Naive B cell (primary cell): ENCODE data around the gene SLC2A8. TPM values are rescaled to one million over a fixed set of nuclear protein-coding genes. Genes with fewer than 3 reads are reported as not detected.

Experiments used
- ATAC-seq, 2 donors: fragments of 150-1000 bp; cut with Tn5 transposase; 2 replicates each; pipeline ENCODE4 v1.10.0; 2021; ENCODE audit warnings: low read depth in 2 of 2, mild to moderate bottlenecking in 2 of 2, moderate library complexity in 2 of 2
- DNase-seq: peaks from one replicate; pipeline ENCODE4 v3.0.0; 2022
- H3K27ac Mint-ChIP-seq, 6 donors: one replicate each; pipeline ENCODE4 v1.8.0; 2020 to 2022; ENCODE audit warnings: mild to moderate bottlenecking in 6 of 6, mixed read lengths in 6 of 6, moderate library complexity in 5 of 6, inconsistent platforms in 2 of 6
- H3K27me3 Mint-ChIP-seq, 3 donors: one replicate each; pipeline ENCODE4 v1.8.0; 2021 to 2022; ENCODE audit warnings: mixed read lengths in 3 of 3, mild to moderate bottlenecking in 1 of 3
- H3K36me3 Mint-ChIP-seq, 2 donors: one replicate each; pipeline ENCODE4 v1.8.0; 2020 to 2022; ENCODE audit warnings: mixed read lengths in 2 of 2, inconsistent platforms in 1 of 2, mild to moderate bottlenecking in 1 of 2
- H3K4me1 Mint-ChIP-seq, 3 donors: one replicate each; pipeline ENCODE4 v1.8.0; 2020 to 2022; ENCODE audit warnings: mixed read lengths in 3 of 3, inconsistent platforms in 1 of 3, mild to moderate bottlenecking in 1 of 3, moderate library complexity in 1 of 3
- H3K4me3 Mint-ChIP-seq, 8 donors: one replicate each; pipeline ENCODE4 v1.8.0; 2020 to 2022; ENCODE audit warnings: mild to moderate bottlenecking in 8 of 8, mixed read lengths in 8 of 8, moderate library complexity in 8 of 8, inconsistent platforms in 2 of 8
- H3K9me3 Mint-ChIP-seq, 7 donors: one replicate each; pipeline ENCODE4 v1.8.0; 2020 to 2022; ENCODE audit warnings: mixed read lengths in 7 of 7, mild to moderate bottlenecking in 5 of 7, inconsistent platforms in 2 of 7, moderate library complexity in 1 of 7
- polyA plus RNA-seq, 6 donors: library from polyadenylated mRNA; unstranded; fragments of 300-500 nt; fragmentation: Illumina TruSeq; gene quantifications; one replicate each; pipeline ENCODE4 v1.2.3, GENCODE V29; 2021; ENCODE audit warnings: low read depth in 6 of 6

SLC2A8 gene
- polyA plus RNA-seq, 6 donors from 2014 or later: 6.0 to 14.3 (median 8.5) TPM

DNA sequence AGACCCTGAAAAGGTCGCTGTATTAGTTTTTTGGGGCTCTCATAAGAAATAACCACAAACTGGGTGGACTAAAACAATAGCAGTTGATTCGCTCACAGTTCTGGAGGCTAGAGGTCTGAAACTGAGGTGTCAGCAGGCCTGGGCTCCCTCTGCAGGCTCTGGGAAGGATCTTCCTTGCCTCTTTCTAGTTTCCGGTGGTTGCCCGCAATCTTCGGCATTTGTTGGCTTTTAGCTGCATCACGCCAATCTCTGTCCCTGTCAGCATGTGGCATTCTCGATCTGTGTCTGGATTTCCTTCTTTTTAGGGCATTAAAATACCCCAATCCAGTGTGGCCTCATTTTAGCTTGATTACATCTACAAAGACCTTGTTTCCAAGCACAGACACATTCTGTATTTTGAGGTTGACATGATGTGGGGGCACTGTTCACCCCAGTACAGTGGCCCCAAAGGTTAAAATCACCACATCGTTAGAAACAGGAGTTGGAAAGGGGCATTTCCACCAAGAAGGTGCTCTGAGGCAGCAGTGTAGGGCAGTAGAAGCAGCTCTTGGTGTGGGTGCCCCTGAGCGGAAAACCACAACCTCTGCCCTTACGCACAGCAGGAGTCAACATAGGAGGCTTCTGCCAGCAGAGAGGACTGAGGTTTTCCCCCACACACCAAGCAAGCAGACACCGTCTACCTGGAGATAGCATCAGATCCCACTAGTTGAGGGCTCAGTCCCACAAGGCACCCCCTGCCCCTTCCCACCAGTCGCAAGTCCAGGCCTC is 40.7 kb downstream of the SLC2A8 start:
- H3K4me3 Mint-ChIP-seq: no peak overlapping the region
- ATAC-seq (no peak), DNase-seq (no peak)
- H3K27ac Mint-ChIP-seq: no peak overlapping the region
- no peaks in the 10 kb centered on the region for H3K9me3 Mint-ChIP-seq
- H3K36me3 Mint-ChIP-seq: peaks cover 26 to 54% of the 10 kb centered on the region in 2 donors
- peaks cover 0 to 15% (median 6%) of the 10 kb centered on the region in 3 donors for H3K4me1 Mint-ChIP-seq
- H3K27me3 Mint-ChIP-seq: no peaks in the 10 kb centered on the region

GRCh38 chr9:127438394-127438793 is 41.4 kb downstream of the SLC2A8 start:
- ATAC-seq (no peak), DNase-seq (no peak)
- Mint-ChIP-seq H3K4me3 (no peak overlapping the region), H3K27me3 (no peaks in the 10 kb centered on the region), H3K4me1 (peaks cover 0 to 10% (median 6%) of the 10 kb centered on the region in 3 donors), H3K36me3 (peaks cover 26 to 51% of the 10 kb centered on the region in 2 donors), H3K9me3 (no peaks in the 10 kb centered on the region), H3K27ac (no peak overlapping the region)

- Mint-ChIP-seq H3K36me3 (peaks cover 30 to 36% of the 10 kb centered on the region in 2 donors), H3K27me3 (no peaks in the 10 kb centered on the region), H3K4me3 (peak overlapping the region in 1 of 8 donors; percentile 27), H3K27ac (peak overlapping the region in 1 of 6 donors; percentile 10), H3K4me1 (peaks cover 5 to 22% (median 12%) of the 10 kb centered on the region in 3 donors), H3K9me3 (no peaks in the 10 kb centered on the region)
- DNase-seq (no peak), ATAC-seq (no peak)
Measured at GRCh38 chr9:127444283-127444920, 47.4 kb downstream of the SLC2A8 start.

- H3K9me3 Mint-ChIP-seq: no peaks in the 10 kb centered on the region
- H3K27ac Mint-ChIP-seq: peak overlapping the region in 2 of 6 donors; percentile 43 to 63
- no peaks in the 10 kb centered on the region for H3K27me3 Mint-ChIP-seq
- DNase-seq: no peak
- peak overlapping the region in 1 of 8 donors; percentile 9 for H3K4me3 Mint-ChIP-seq
- H3K4me1 Mint-ChIP-seq: peaks cover 9 to 28% (median 19%) of the 10 kb centered on the region in 3 donors
- no peak for ATAC-seq
- peaks cover 29 to 32% of the 10 kb centered on the region in 2 donors for H3K36me3 Mint-ChIP-seq
Measured at GRCh38 chr9:127444921-127445850, 48.2 kb downstream of the SLC2A8 start.

DNA sequence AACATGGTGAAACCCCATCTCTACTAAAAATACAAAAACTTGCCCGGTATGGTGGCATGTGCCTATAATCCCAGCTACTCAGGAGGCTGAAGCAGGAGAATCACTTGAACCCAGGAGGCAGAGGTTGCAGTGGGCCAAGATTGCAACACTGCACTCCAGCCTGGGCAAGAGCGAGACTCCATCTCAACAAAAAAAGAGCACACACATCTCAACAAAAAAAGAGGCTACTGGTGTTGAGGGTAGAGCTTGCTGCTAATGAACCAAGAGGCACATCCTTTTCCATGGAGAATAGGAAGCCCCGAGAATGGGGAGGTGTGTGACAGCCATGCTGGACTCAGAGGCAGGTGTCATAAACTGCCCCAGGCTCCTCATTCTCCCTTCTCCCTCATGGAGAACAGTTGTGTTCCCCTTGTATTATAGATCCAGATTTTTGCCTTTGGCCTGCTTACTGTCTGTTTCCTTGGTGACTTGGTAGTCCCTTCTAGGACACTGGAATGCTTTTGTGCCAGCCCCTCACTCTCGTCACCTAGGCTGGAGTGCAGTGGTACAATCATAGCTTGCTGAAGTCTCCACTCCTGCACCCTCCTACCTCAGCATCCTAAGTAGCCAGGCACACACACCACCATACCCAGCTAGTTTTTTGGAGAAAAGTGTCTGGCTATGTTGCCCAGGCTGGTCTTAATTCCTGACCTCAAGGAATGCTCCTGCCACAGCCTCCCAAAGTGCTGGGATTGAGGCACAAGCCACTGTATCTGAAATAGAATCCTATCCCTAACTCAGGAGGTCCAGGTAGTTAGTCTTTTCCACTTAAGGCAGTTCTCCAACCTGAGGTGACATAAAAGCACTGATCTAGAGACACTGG is 49.1 kb downstream of the SLC2A8 start:
- no peaks in the 10 kb centered on the region for H3K9me3 Mint-ChIP-seq
- no peaks in the 10 kb centered on the region for H3K27me3 Mint-ChIP-seq
- H3K27ac Mint-ChIP-seq: peak overlapping the region in 3 of 6 donors; percentile 43 to 70 (median 63)
- ATAC-seq (no peak), DNase-seq (no peak)
- peaks cover 20 to 23% of the 10 kb centered on the region in 2 donors for H3K36me3 Mint-ChIP-seq
- H3K4me3 Mint-ChIP-seq: peak overlapping the region in 1 of 8 donors; percentile 74
- H3K4me1 Mint-ChIP-seq: peaks cover 15 to 37% (median 26%) of the 10 kb centered on the region in 3 donors

GRCh38 chr9:127446713-127447415 is 49.9 kb downstream of the SLC2A8 start:
- no peak for ATAC-seq
- H3K27ac Mint-ChIP-seq: peak overlapping the region in 5 of 6 donors; percentile 38 to 73 (median 59)
- H3K4me3 Mint-ChIP-seq: peak overlapping the region in 2 of 8 donors; percentile 6 to 74

GRCh38 chr9:127447416-127448111 is 50.6 kb downstream of the SLC2A8 start:
- no peaks in the 10 kb centered on the region for H3K27me3 Mint-ChIP-seq
- ATAC-seq: no peak
- peak overlapping the region in 1 of 8 donors; percentile 98 for H3K4me3 Mint-ChIP-seq
- peak overlapping the region in 5 of 6 donors; percentile 46 to 85 (median 73) for H3K27ac Mint-ChIP-seq
- peaks cover 22% of the 10 kb centered on the region in 2 donors for H3K36me3 Mint-ChIP-seq
- peaks cover 22 to 50% (median 37%) of the 10 kb centered on the region in 3 donors for H3K4me1 Mint-ChIP-seq
- H3K9me3 Mint-ChIP-seq: no peaks in the 10 kb centered on the region
- DNase-seq: no peak

More at GRCh38 chr9:127446713-127447415, 49.9 kb downstream of the SLC2A8 start:
- no peak for DNase-seq
- H3K27me3 Mint-ChIP-seq: no peaks in the 10 kb centered on the region
- no peaks in the 10 kb centered on the region for H3K9me3 Mint-ChIP-seq
- peaks cover 22% of the 10 kb centered on the region in 2 donors for H3K36me3 Mint-ChIP-seq
- H3K4me1 Mint-ChIP-seq: peaks cover 15 to 44% (median 31%) of the 10 kb centered on the region in 3 donors

GRCh38 chr9:127448112-127448805 is 51.3 kb downstream of the SLC2A8 start:
- no peaks in the 10 kb centered on the region for H3K27me3 Mint-ChIP-seq
- no peak for ATAC-seq
- H3K4me1 Mint-ChIP-seq: peaks cover 22 to 50% (median 39%) of the 10 kb centered on the region in 3 donors
- H3K9me3 Mint-ChIP-seq: no peaks in the 10 kb centered on the region
- H3K27ac Mint-ChIP-seq: peak overlapping the region in 4 of 6 donors; percentile 62 to 99 (median 74)
- DNase-seq: no peak
- H3K36me3 Mint-ChIP-seq: peaks cover 22% of the 10 kb centered on the region in 2 donors
- peak overlapping the region in 2 of 8 donors; percentile 52 to 98 for H3K4me3 Mint-ChIP-seq

DNA sequence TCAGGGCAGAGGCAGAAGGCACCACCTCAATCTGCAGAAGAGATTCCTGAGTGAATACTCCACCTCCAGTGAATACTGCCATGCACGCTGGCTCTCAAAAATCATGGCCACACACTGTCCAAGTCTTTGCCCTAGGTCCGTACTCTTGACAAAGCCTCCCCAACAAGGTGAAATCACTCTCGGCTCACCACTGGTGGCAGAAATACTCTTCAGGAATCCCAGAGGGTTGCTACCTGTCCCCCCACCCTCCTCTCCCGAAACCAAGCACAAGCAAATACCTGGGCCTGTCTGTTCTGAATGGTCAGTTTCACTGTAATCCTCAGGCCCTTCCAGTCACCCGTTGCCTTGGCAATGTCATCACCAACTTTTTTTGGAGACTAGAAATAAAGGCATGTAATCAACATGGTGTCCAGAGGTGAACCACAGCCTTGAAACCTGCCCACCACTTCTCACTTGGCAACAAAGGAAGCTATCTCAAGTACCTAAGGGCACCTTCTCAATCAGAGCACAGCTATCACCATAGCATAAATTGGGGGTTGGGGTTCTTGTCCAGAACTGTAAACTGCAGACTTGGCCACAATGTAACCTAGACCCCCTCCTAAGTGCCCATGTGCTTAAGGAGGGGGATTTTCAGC is 52.5 kb downstream of the SLC2A8 start:
- H3K27ac Mint-ChIP-seq: peak overlapping the region in 5 of 6 donors; percentile 86 to 99 (median 96)
- H3K4me1 Mint-ChIP-seq: peaks cover 29 to 50% (median 45%) of the 10 kb centered on the region in 3 donors
- ATAC-seq (no peak), DNase-seq (no peak)
- H3K36me3 Mint-ChIP-seq: peaks cover 16 to 17% of the 10 kb centered on the region in 2 donors
- no peaks in the 10 kb centered on the region for H3K9me3 Mint-ChIP-seq
- H3K27me3 Mint-ChIP-seq: no peaks in the 10 kb centered on the region
- H3K4me3 Mint-ChIP-seq: peak overlapping the region; percentile 93 to 99 (median 98)

DNA sequence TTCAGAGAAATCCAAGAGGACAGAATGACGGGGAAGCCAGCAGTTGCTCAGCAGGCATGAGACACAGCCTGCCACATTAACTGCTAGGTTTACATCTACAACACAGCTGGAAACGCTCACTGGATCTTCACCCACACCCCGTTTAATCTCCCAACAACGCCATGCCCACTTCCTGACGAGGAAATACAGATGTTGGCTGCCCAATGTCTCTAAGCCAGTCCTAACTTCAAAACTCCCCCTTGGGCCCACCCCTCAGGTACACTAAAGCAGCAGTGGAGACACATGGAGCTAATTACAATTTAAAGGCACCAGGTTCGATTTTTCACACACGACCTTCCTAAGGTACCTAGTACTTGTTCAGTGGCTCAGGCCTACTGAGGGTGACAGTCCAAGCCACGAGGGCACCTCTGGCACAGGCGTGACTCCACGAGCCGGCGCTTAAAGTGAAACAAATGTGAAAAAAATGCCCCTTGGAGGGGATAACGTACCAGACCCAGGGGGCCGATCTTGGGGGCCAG is 53.3 kb downstream of the SLC2A8 start:
- Mint-ChIP-seq H3K4me3 (peak overlapping the region; percentile 93 to 99 (median 98)), H3K36me3 (peaks cover 8 to 11% of the 10 kb centered on the region in 2 donors), H3K27me3 (no peaks in the 10 kb centered on the region), H3K9me3 (no peaks in the 10 kb centered on the region), H3K27ac (peak overlapping the region; percentile 95 to 99 (median 98)), H3K4me1 (peaks cover 30 to 51% (median 48%) of the 10 kb centered on the region in 3 donors)
- DNase-seq (no peak), ATAC-seq (peak; percentile 0)
